ENCODE results near the gene PELI2.

Gene PELI2

GRCh38 chr14:56206596-56206995 is 88.4 kb downstream of the PELI2 start:
- DNase-seq (ENCODE audit: low spot score), result no peak

GRCh38 chr14:56207626-56208292 is 89.5 kb downstream of the PELI2 start:
- no peak for DNase-seq (ENCODE audit: low spot score)

- no peak for DNase-seq (ENCODE audit: low spot score)
Observed at GRCh38 chr14:56208520-56208919, 90.3 kb downstream of the PELI2 start.

- DNase-seq (ENCODE audit: low spot score), result no peak
Observed at GRCh38 chr14:56210571-56210970, 92.4 kb downstream of the PELI2 start.

- DNase-seq (ENCODE audit: low spot score), result no peak
Observed at GRCh38 chr14:56211084-56211483, 92.9 kb downstream of the PELI2 start.

- DNase-seq (ENCODE audit: low spot score), result no peak
Observed at GRCh38 chr14:56211844-56212243, 93.6 kb downstream of the PELI2 start.

GRCh38 chr14:56212521-56212920 is 94.3 kb downstream of the PELI2 start:
- DNase-seq (ENCODE audit: low spot score), result no peak

GRCh38 chr14:56213306-56213705 is 95.1 kb downstream of the PELI2 start:
- no peak for DNase-seq (ENCODE audit: low spot score)

- no peak for DNase-seq (ENCODE audit: low spot score)
Observed at GRCh38 chr14:56215180-56215579, 97.0 kb downstream of the PELI2 start.

GRCh38 chr14:56216626-56217379 is 98.6 kb downstream of the PELI2 start:
- DNase-seq (ENCODE audit: low spot score), result no peak

- DNase-seq (ENCODE audit: low spot score), result no peak
Observed at GRCh38 chr14:56217380-56218045, 99.3 kb downstream of the PELI2 start.

- DNase-seq (ENCODE audit: low spot score), result no peak
Observed at GRCh38 chr14:56219666-56220413, 101.6 kb downstream of the PELI2 start.

- DNase-seq (ENCODE audit: low spot score), result no peak
Observed at GRCh38 chr14:56221382-56222128, 103.3 kb downstream of the PELI2 start.

- no peak for DNase-seq (ENCODE audit: low spot score)
Observed at GRCh38 chr14:56224229-56224628, 106.0 kb downstream of the PELI2 start.

- DNase-seq (ENCODE audit: low spot score), result no peak
Observed at GRCh38 chr14:56224691-56225681, 106.8 kb downstream of the PELI2 start.

- no peak for DNase-seq (ENCODE audit: low spot score)
Observed at GRCh38 chr14:56235388-56235787, 117.2 kb downstream of the PELI2 start.

- no peak for DNase-seq (ENCODE audit: low spot score)
Observed at GRCh38 chr14:56237398-56237797, 119.2 kb downstream of the PELI2 start.

GRCh38 chr14:56241461-56241860 is 123.2 kb downstream of the PELI2 start:
- DNase-seq (ENCODE audit: low spot score), result no peak

GRCh38 chr14:56243110-56243509 is 124.9 kb downstream of the PELI2 start:
- no peak for DNase-seq (ENCODE audit: low spot score)

GRCh38 chr14:56244138-56244789 is 126.1 kb downstream of the PELI2 start:
- no peak for DNase-seq (ENCODE audit: low spot score)

Measured in activated CD4-positive, alpha-beta T cell treated with anti-CD3 and anti-CD28 coated beads, Interleukin-2, Interleukin-4, amounts not matched to agents 100 ng/mL and 50 ng/mL, durations not matched to agents 16 hours and 8 hours (primary cell).